ENCODE results near the gene RAB30.

GRCh38 chr11:83120327-83120726 lies 48.6 kb upstream of the RAB30 start:
- TF ChIP-seq EZH2phosphoT487 (IDR thresholded peaks at IDR 0.05; ENCODE audit: low read depth, severe bottlenecking, unreplicated experiment): no peak
- no peak for TF ChIP-seq EZH2 (IDR thresholded peaks at IDR 0.05; ENCODE audit: borderline replicate concordance)
- TF ChIP-seq CTCF (IDR thresholded peaks at IDR 0.05; ENCODE audit: poor library complexity): no peak

Measured in hepatocyte (in vitro differentiated cells).